HG02588 (cell line): ENCODE data around the gene IFT88.

ENCODE experiments used
- ATAC-seq: cut with Tn5 transposase; IDR thresholded peaks from one replicate; pipeline ENCODE4 v1.9.1; 2021; ENCODE audit warnings: mild to moderate bottlenecking, moderate library complexity; ENCODE audit not compliant: unreplicated experiment

IFT88 gene

DNA sequence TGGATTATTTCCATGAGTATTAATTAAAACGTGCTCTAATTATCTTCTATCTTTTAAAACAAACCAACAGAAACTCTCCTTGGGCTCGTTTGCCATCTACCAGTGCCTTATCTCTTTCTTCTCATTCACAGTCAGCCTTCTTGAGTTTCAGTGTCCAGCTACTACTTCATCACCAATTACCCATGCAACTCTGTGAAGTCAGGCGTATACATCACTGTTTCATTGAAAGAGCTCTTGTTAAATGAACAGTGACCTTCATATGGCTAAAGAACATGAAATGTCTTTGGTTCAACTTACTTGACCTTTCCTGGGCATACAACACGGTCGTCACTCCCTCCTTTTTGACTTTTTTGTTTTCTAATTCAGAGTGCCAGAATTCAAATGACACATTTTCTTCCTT, 5.2 kb upstream of the IFT88 start:
- ATAC-seq, result no peak

DNA sequence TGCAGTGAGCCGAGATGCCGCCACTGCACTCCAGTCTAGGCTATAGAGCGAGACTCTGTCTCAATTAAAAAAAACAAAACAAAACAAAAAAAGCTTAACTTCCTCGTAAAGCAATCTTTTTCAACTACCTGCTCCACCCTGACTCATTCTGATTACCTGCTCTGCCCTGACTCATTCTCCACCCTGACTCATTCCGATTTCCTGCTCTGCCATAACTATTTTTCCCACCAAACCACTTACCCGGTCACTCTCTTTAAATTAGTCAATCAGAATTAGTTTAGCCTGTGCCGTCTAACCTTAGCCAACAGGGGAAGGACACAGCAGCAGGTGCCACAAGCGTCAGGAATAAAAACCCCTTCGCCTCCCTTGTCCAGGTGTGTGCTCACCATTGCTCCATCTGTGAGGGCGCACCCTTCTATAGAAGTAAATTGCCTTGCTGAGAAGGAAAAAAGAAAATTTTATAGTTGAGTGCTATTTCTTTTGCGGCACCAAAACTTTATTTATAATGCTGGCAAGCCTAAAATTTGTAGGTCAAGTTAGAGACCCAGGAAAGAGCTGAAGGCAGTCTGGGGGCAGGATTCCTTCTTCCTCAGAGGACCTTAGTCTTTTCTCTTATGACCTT, 1.7 kb upstream of the IFT88 start:
- no peak for ATAC-seq

DNA sequence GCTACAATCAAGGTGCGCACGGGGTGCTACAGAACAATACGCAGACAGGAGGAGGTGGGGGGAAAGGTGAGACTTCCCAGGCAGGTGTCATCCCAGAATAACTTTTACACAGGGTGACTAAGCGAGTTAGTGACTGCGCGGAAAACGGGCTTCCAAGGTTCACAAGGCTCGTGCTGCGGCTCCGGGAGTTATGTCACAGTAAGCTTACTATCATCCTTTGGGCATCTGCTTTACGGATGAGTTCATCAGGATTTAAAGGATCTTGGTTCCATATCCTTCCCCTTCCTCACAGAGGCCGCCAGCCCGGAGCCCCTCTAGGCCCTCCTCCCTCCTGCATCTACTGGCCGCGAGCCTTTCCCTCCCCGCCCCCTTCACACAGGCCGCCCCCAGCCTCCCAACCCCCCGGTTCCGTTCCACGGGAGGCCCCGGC, 474 bp upstream of the IFT88 start:
- ATAC-seq, result peak; percentile 30

DNA sequence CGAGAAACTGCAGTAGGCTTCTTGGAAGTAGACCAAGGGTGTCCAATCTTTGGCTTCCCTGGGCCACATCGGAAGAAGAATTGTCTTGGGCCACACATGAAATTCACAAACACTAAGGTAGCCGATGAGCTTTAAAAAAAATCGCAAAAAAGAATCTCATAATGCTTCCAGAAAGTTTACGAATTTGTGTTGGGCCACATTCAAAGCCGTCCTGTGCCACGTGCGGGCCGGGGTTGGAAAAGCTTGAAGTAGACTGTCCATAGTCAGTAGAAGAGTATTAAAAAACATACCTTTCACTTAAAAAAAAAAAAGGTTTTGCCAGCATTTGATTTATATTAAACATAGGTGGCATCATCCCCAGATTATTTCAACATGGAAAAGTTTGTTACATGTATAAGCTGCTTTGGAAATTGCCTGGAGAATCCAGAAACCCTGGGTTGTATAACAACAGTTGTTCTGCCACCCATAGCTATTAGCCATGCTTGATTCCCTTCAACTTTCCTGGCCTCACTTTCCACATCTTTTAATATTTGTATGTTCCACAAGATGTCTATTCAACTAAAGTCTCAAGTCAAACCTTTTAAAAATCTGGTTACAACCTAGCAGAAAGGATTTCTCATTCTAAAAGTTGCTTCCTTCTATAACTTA, 1.0 kb downstream of the IFT88 start:
- ATAC-seq, result no peak

DNA sequence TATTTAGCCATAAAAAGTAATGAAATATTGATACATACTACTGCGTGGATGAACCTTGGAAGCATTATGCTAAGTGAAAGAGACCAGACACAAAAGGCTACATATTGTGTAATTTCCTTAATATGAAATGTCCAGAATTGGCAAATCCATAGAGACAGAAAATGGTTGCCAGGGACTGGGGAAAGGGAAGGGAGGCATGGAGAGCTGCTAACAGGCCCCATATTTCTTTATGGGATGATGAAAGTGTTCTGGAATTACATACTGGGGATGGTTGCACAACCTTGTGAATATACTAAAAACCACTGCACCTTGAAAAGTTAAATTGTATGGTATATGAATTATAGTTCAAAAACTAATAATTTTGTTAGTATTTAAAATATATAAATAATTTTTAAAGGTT, 3.6 kb downstream of the IFT88 start:
- no peak for ATAC-seq

DNA sequence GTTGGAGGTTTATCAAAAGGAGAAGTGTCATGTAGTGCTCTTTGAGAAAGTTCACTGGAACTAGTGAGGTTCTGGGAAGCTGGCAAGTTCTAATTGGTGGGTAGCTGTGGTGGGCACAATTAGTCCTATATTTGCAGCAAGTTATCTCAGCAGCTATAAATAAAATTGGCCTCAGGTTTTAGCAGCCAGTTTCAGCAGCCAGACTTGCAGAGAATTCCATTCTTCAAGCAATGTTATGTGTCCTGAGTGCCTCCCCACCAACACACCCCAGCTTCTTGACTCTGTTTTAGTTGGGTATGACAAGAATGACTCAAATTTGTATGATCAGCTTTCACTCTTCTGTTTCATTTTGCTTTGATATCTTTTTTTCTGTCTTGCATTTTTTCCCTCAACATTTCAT, 4.7 kb downstream of the IFT88 start:
- ATAC-seq, result no peak

DNA sequence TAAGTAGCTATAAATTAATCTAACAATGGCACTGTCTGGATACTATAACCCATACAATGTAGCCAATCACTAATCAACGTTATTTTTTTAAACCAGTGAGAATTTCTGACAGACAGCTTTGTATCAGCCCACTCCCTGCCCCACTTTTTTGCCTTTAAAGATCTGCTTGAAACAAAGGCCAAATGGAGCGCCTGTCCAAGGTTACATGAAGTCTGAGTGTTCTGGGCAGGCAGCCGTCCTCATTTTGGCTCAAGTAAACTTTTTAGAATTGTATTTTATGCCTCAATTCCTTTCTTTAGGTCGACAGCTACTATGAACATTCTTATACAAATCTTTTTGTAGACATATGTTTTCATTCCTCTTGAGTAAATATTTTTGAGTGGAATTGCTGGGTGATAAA, 6.2 kb downstream of the IFT88 start:
- ATAC-seq, result no peak

DNA sequence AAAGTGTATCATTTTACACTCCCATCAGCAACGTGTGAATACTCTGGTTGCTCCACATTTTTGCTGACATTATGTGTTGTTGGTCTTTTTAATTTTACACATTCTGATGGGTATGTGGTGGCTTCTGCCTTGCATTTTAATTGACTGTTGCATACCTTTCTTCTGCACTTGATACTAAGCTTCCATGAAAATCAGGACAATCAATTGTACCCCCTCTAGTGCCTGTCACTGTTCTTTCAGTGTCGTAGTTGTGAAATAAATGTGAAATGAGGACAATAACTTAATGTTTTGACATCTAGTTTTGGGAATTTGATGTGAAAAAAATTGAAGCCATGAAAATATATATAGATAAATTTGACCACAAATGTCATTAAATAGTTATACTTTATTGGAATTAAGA, 6.7 kb downstream of the IFT88 start:
- no peak for ATAC-seq

DNA sequence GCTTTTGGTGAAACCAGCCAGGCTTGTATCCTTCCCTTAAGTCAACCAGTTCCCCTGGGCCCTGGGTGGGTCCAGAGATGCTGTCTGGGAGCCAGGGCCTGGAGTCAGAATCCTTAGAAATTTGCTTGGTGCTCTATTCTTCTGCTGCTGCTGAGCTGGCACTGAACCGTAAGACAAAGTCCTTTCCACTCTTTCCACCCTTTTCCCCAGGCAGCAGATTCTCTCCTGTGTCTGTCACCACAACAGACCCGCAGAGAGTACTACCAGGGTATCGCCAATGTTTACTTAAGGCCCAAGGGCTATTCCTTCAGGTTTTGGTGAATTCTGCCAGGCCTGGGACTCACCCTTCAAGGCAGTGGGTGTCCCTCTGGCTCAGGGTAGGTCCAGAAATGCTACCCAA, 12.2 kb downstream of the IFT88 start:
- ATAC-seq, result no peak

DNA sequence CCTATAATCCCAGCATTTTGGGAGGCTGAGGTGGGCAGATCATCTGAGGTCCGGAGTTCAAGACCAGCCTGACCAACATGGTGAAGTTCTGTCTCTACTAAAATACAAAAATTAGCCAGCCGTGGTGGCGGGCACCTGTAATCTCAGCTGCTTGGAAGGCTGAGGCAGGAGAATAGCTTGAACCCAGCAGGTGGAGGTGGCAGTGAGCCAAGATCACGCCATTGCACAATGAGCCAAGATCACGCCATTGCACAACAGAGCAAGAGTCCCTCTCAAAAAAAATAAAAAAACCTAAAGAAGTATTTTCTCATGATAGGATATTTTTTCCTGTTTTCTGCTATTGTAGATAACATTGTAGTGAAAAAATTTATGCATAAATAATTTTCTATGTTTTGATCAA, 13.3 kb downstream of the IFT88 start:
- ATAC-seq, result no peak

DNA sequence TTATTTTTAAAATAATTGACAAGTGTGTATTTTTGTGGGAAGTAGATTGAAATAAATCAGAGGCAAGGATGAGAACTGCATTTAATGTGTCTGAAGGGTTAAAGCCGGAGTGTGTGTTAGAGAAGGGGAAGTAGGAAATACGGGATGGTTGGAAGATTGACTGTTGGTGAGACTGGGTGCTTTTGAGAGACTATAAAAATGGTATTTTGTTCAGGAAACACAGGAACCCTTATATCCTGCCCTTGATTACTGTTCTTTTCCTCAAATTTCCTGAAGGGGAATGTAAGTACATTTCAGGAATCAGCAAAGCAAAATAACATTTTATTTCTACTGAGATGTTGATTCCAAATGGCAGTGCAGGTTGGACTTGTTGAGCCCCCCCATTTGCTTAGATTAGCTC, 15.1 kb downstream of the IFT88 start:
- ATAC-seq, result no peak

DNA sequence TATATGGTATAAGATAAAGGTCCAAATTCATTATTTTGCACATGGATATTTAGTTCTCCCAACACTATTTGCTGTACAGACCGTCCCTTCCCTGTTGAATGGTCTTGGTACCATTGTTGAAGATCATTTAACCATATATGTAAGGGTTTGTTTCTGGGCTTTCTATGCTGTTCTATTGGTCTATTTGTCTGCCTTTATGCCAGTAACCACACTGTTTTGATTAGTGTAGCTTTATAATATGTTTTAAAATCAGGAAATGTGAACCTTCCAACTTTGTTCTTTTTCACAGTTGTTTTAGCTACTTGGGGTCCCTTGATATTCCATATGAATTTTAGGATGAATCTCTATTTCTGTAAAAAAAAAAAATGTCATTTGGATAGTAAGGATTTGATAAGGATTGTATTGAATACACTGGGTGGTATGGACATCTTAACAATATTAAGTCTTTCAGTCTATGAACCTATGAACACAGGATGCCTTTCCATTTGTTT, 16.9 kb downstream of the IFT88 start:
- ATAC-seq, result no peak

DNA sequence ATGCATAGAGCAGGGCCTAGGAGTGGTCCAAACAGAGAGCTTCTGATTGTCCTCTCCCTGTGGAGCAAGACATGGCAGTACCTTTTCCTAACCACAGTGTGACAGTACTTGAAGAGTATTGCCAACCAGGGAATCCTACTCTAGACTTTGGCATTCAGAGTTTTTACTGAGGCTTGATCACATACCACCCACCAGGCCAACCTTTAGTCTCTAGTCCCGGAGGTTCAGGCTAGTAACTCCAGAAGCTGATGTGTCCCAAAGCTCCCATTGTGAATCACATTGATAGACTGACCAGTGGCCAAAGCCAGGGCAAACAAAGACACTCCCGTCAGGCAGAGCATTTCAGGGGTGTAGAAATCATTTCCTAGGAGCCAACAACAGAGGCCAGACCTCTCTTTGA, 18.4 kb downstream of the IFT88 start:
- no peak for ATAC-seq

DNA sequence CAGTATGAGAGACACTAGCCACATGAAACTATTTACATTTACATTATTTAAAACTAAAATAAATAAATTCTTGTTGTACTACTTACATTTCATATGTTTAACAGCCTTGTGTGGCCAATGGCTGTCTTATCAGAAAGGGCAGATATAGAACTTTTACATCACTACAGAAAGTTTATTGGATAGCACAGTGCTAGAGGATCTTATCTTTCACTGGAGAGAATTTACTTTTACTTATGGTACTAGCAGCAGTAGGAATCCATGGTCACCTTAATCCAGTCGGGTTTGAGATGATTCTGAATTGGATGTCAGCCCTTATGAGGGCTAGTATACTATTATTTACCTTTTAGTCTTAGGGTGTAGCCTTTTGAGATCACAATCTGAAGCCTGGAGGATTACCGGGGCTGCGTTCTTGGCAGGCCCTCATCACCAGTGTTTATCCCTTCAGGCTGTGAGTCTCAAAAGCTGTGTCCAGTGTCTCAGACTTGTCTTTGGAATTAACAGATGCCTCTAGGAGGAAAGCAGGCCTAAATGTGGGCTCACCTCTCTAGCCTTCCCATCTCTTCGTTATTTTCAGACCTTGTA, 21.7 kb downstream of the IFT88 start:
- no peak for ATAC-seq

DNA sequence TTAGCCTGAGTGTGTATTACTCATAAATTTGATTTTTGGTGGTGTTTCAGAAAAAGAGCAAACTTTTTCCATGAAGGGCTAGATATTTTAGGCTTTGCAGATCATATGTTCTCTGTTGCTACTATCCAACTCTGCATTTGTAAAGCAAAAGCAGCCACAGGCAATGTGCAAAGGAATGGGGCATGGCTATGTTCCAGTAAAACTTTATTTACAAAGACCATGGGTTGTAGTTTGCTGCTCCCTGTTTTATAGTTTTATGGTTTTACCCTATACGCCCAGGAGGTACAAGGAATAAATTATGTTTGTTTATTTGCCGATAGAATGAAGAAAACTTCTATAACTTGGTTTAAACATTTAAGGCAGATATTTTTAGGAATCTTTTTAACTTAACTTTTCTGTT, 23.6 kb downstream of the IFT88 start:
- no peak for ATAC-seq

DNA sequence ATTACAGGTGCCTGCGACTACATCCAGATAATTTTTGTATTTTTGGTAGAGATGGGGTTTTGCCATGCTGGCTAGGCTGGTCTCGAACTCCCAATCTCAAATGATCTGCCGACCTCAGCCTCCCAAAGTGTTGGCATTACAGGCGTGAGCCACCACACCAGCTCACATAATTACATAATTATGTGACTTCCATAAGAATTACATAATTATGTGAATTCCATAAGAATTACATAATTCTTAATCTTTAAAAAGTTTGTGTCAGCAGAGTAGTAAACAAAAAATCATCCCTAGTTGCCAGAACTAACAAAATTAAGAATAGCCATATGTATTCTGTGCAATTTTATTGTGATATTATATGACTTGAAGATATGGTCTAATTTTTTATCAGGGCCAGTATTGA, 25.6 kb downstream of the IFT88 start:
- no peak for ATAC-seq

DNA sequence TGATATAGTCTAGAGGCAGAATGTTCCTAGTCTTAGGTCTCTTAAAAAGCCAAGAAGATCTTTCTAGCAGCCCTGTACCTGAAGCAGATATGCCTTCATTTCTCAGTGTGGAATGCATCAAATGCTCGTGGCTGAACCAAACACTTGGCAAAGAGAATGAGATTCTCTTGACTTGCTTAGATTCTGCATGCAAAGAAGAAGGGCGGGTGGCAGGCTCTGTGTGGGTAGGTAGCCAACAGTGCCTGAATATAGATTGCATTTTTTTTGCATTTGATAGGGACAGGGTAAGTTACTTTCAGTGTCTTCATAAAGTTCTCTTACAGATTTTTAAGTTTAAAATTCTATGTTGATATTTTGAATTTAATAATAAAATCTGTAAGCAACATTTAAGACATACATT, 27.3 kb downstream of the IFT88 start:
- ATAC-seq, result no peak

DNA sequence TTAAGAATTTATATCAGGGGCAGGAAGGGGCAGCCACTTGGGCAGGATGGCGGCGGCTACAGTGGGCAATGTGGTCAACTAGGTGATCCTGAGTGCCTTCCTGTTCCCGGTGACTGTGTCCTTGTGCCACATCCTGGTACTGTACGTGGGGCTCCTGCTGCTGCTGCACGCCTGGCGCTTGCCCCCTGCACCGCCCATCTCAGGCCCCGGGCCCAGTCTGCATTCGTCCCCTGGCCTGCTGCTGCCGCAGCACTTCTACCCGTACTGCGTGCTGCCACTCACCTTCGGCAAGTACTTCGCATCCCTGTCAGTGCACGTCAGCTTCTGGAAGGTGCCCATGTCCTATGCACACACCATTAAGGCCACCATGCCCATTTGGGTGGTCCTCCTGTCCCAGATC, 40.1 kb downstream of the IFT88 start:
- no peak for ATAC-seq

DNA sequence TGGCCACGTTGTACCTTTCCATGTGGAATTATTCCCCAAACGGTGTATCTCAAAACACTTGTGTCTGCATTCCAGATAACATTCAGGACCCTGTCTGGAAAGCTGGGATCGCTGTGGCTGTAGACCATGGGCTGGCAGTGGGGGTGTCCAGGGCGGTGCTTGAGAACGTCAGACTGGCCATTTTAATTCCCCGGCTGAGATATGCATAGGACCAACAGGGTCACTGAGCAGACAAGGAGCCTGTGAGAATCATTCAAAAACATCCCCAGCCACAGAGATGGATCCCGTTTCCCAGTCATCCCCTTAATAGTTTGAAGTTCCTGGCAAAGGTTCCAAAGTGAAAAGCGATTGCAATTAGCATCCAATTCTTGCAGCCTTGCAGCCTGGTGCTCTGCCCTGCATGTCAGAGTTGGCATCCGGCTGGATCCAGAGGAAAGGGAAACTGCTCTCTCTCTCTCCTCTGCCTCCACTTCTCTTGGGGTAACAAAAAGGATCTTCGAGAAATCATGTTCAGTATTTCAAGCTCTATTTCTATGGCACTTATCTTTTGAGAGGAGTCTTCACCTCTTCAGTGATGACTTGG, 41.6 kb downstream of the IFT88 start:
- no peak for ATAC-seq

DNA sequence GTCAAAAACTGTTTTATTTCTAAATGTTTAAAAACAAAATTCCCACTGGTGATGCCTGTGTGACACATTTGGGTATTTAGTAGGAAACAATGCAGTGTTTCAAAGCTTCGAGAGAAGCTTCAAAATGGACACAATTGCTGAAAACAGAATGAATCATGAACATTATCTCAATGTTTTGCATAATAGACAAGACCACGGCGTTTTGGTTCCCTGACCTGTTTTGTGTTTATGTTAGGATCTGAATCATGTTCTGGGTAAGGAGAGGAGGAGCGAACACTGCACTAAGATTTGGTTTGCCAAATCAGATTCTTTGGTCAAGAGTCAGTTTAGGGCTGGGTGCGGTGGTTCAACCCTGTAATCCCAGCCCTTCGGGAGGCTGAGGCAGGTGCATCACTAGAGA, 42.2 kb downstream of the IFT88 start:
- no peak for ATAC-seq

DNA sequence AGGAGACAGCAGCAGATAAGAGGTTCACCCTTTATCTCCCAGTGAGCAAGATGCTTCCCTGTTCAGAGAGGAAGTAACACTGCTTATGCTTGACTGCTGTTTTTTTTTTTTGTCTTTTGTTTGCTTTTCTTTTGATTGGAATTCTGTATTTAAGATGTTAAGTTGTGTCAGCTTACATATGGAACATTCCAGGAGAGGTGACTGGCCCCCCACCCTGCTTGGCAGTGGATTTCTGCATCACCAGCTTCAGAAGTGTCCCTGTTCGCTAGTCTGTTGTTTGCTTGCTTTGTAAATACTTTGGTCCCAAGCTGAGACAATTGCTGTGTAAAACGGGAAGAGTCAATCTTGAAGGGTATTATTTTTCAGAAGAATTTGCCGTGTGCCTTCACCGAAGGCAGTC, 43.0 kb downstream of the IFT88 start:
- no peak for ATAC-seq
